GM18868 (cell line): Measurements from ENCODE around the gene FAM50A.

Source experiments
- ATAC-seq: cut with Tn5 transposase; IDR thresholded peaks from one replicate; pipeline ENCODE4 v1.9.1; 2021; ENCODE audit warnings: mild to moderate bottlenecking, moderate library complexity; ENCODE audit not compliant: unreplicated experiment

Gene FAM50A

GRCh38 chrX:154463611-154464220, 19.8 kb downstream of the FAM50A start:
- ATAC-seq: no peak

- no peak for ATAC-seq
Observed at GRCh38 chrX:154464806-154465365, 20.9 kb downstream of the FAM50A start.

GRCh38 chrX:154465601-154466000, 21.7 kb downstream of the FAM50A start:
- no peak for ATAC-seq

- no peak for ATAC-seq
Observed at GRCh38 chrX:154466036-154466435, 22.1 kb downstream of the FAM50A start.

GRCh38 chrX:154466907-154467306, 23.0 kb downstream of the FAM50A start:
- no peak for ATAC-seq

GRCh38 chrX:154467556-154467955, 23.6 kb downstream of the FAM50A start:
- ATAC-seq: no peak

- no peak for ATAC-seq
Observed at GRCh38 chrX:154468217-154468616, 24.3 kb downstream of the FAM50A start.

- no peak for ATAC-seq
Observed at GRCh38 chrX:154469114-154469513, 25.2 kb downstream of the FAM50A start.

GRCh38 chrX:154469880-154470279, 25.9 kb downstream of the FAM50A start:
- ATAC-seq: no peak

- ATAC-seq: no peak
Observed at GRCh38 chrX:154470434-154470833, 26.5 kb downstream of the FAM50A start.

GRCh38 chrX:154470914-154471568, 27.1 kb downstream of the FAM50A start:
- ATAC-seq: no peak

GRCh38 chrX:154471839-154472684, 28.1 kb downstream of the FAM50A start:
- no peak for ATAC-seq

GRCh38 chrX:154472685-154473632, 29.0 kb downstream of the FAM50A start:
- ATAC-seq: no peak

- ATAC-seq: no peak
Observed at GRCh38 chrX:154473683-154474082, 29.7 kb downstream of the FAM50A start.

GRCh38 chrX:154476821-154477220, 32.9 kb downstream of the FAM50A start:
- no peak for ATAC-seq

- no peak for ATAC-seq
Observed at GRCh38 chrX:154477891-154478477, 34.0 kb downstream of the FAM50A start.

GRCh38 chrX:154478728-154479622, 35.0 kb downstream of the FAM50A start, which contains the start of gene LAGE3:
LAGE3 (minus strand) TSS chrX:154479281; CDS start chrX:154478915, 366 bp downstream.
- peak; percentile 89 for ATAC-seq

- no peak for ATAC-seq
Observed at GRCh38 chrX:154481195-154481594, 37.3 kb downstream of the FAM50A start.
